Measurements from ENCODE around the gene KCNH1. TPM values are rescaled to one million over a fixed set of nuclear protein-coding genes. Genes with fewer than 3 reads are reported as not detected.

KCNH1 gene
- polyA plus RNA-seq, 3 donors, result 0.14 to 0.35 (median 0.28) TPM

DNA sequence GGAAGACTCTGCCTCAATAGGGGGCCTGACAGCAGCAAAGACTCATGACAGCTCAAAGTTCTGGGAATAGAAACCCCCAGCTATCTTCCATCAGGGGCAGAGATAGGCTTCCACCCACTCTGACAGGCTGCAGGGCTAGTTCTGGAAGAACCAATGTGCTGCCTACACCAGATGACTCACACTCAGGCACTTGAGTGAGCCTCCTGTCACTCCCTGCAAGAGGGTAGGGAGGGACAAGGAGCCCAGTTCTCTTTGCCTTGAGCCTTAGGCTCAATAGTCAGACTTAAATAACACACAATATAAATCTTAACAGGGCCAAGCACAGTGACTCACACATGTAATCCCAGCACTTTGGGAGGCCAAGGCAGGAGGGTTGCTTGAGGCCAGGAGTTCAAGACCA lies 418.9 kb downstream of the KCNH1 start:
- no peak for DNase-seq

GRCh38 chr1:210711825-210712612 lies 421.9 kb downstream of the KCNH1 start:
- DNase-seq, result no peak

DNA sequence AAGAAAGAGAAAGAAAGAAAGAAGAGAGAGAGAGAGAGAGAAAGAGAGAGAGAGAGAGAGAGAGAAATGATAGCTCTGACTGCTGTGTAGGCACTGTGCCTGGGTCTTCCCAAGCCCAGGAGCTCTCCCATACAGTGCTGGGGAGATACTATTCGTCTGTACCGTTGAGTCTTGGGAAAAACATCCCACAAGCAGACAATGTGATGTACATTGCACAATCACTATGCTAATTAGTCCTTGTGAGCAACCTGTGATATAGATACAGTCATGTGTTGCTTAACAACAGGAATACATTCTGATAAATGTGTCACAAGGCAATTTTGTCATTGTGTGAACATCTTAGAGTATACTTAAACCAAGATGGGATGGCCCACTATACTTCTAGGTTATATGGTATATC lies 424.2 kb downstream of the KCNH1 start:
- DNase-seq, result no peak

DNA sequence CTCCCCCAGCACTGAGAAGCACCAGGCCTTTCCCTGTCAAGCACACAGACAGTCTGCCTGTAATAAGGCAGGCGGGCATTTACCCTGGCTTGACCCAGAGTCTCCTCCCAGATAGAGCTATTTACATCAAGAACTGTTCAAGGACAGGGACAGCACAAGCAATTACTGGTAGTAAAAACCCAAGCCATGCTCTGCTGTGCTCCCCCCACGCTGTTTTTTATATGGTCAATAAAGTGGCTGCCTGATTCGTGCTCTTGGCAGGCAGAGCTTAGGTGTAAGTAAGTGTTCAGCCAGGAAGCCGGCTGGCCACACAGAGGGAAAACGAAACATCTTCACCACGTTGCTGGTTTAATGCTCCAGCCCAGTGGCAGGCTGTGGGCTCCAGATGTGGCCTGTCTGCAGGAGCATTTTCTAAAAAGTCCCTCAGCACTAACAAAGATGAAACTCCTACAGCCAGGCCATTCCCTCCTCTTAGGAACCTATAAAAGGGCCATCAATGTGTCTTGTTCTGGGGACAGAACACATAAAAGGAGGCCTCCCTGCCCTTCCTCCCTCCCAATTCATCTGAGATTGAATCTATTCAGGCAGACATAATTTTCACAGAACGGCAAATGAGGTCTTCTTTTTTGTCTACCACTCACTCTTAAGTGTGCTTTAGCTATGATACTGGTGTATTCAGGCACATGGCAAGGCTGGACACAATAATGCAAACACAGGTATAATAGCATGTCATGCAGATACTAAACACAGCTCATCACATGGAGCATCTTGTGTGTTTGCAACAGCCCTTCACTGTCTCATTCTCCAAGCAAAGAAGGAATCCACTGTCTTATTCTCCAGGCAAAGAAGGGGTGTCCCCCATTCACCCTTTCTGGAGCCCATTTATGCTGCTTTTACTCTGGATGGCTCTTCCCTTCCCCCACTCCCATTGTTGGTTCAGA lies 426.4 kb downstream of the KCNH1 start:
- no peak for DNase-seq

DNA sequence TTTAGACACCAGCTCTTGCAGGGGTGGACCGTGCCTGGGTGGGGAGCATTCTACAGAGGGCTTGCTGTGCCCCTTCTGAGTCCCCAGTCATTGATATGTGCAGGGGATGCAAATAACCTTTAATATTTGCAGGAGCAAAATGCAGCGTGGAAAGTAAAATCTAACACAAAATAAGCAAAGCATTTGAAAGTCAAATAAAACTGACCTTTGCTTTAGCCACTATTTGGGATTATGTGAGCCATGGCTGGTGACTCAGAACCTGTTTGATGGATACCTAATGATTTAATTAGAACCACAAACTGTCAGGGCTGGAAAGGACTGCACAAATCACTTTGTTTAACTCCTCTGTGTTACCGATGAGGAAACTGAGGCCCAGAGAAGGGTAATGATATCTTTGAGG lies 427.7 kb downstream of the KCNH1 start:
- no peak for DNase-seq

GRCh38 chr1:210705086-210705485 lies 428.9 kb downstream of the KCNH1 start:
- DNase-seq, result no peak

DNA sequence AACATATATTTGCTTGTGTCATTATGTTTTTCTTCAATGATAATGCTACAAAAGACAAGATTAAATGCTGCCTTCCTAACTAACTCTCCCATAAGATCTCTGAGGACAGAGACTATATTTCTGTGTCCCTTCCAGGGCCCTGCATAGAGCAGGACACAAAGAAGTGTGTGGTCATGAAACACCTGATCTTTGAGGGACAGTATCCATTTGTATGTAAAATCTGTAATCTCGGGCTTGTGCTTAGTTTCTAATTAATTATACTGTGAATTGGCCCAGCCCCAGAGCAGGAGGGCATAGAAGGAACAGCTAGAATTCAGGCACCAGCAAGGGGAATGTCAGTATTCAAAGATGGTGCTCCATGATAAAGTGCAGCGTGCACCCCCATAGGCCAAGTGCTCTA lies 430.4 kb downstream of the KCNH1 start:
- DNase-seq, result no peak

- no peak for DNase-seq
These were observed 431.4 kb downstream of the KCNH1 start for GRCh38 chr1:210702506-210702905.

DNA sequence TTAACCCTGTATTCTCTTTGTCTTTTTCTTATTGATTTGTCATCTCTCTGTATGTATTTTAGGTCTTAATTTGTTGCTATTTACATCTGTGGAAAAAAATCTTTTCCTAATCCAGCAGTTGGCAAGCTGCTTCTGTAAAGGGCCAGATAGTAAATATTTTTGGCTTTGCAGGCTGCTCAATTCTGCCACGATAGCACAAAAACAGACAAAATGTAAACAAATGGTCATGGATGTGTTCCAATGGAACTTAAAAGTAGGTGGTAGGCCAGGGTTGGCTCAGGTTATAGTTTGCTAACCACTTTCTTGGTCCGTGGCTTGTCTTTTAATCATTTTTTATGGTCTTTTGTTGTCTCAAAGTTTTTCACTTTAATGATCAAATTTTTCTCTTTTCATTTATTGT lies 433.4 kb downstream of the KCNH1 start:
- no peak for DNase-seq

GRCh38 chr1:210700083-210700482 lies 433.9 kb downstream of the KCNH1 start:
- DNase-seq, result no peak

GRCh38 chr1:210698661-210699060 lies 435.3 kb downstream of the KCNH1 start:
- DNase-seq, result no peak

DNA sequence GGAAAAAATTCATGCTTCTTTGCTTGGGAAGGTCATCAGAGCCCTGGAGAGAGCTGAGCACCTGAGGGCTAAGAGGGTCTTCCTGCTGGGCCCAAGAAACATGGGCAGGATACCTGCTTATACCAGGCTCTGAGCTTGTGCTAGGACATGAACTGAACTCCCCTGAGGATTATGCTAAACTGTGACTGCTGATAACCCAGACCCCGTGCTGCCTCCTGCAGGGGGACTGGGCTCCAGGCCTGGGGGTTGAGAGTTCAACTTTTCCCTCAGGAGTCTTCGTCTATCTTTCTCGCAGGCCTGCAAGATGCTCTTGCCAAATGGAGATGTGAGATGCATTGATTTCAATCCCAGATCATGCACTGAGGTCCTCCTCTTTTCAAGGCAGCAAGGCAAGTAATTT lies 436.8 kb downstream of the KCNH1 start:
- no peak for DNase-seq

DNA sequence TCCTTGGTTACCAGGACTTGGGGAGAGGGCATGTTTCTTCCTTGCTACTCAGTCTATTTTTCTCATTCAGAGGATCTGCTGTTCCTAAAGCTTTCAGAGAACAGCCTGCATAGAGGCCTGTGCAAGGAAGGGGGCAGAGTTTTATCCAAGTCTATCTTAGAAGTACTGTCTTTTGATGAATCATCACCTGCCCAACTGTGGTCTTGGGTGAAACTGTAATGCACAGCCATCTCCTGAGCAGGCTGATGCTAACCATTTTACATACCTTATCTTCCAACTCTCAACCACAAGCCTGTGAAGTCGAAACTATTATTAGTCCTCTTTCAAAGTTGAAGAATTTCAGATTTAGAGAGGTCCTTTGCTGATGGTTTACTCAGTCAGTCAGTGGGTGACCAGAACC lies 437.2 kb downstream of the KCNH1 start:
- DNase-seq, result no peak

DNA sequence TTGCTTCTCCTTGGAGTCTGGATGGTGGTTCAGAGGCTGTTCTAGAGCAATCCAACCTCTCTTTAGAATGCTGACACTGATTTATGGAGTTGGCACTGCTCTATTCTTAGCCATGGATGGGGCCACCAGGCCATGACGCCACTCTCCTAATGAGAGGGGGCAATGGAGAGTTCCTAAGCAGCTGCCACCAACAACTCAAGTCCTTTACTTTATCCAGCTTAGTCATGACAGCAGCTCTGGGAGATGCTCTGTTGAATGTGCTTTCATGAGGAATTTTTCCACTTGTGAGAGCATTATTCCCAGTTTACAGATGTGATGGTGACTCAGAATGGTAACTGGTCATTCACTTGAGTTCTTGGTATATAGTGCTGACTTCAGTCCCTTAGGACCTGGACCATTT lies 438.9 kb downstream of the KCNH1 start:
- no peak for DNase-seq

- no peak for DNase-seq
These were observed 441.2 kb downstream of the KCNH1 start for GRCh38 chr1:210692796-210693195.

GRCh38 chr1:210691039-210691610 lies 442.8 kb downstream of the KCNH1 start:
- no peak for DNase-seq

GRCh38 chr1:210690236-210690635 lies 443.7 kb downstream of the KCNH1 start:
- no peak for DNase-seq

GRCh38 chr1:210689826-210690225 lies 444.1 kb downstream of the KCNH1 start:
- no peak for DNase-seq

DNA sequence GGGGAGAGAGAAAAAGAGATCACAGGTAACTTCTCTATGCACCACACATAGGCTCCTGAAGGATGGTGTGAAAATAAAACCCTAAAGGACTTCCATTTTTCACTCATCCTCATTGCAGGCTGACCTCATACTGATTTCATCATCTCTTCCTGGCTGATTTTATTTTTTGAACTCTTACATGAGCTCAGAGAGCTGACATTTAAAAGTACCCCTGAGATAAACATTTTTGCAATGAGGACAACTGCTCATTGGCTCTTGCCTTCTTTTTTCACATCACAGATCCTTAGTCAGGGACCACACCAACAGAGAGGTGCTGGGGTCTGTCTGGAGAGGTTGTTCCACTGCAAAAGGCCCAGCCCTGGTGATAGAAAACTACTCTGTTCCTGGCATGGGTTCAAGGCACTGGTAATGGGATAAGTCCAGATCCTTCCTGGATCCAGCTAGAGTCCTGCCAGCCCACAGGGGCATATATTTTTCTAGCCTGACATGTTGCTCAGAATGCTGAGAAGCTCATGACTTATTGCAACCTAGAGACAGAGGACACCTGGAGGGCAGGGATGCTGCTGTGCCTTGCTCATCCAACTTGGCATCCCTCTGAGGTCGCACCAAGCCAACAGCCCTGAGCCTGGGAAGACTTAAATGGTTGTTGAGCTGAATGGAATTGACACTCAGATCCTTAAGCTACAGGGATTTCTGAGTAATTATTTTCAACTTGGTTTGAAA lies 445.3 kb downstream of the KCNH1 start:
- no peak for DNase-seq

- DNase-seq, result no peak
These were observed 446.2 kb downstream of the KCNH1 start for GRCh38 chr1:210687582-210688279.

- no peak for DNase-seq
These were observed 447.1 kb downstream of the KCNH1 start for GRCh38 chr1:210686841-210687240.

DNA sequence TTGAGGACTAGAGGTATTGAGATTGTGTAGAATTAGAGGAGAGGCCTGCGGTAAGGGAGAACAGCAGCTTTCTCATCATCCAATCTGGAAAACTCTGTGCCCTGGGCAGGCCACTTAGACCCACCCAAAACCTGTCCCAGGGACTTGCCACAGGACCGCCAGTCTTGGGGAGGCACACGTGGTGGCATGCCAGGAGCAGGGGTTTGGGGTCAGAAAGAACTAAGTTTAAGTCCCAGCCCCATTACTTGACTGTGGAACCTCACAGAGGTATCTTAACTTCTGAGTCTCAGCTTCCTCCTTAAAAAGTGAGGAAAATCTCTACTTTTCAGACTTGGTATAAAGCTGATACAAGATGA lies 448.7 kb downstream of the KCNH1 start:
- no peak for DNase-seq
